ENCODE results near the gene SLC35E2B.
"Not testable (repeated sequence)": the region's sequence is repeated elsewhere in the genome, so short reads cannot be mapped to it uniquely, and the experiment has no call there.

The SLC35E2B gene

DNA sequence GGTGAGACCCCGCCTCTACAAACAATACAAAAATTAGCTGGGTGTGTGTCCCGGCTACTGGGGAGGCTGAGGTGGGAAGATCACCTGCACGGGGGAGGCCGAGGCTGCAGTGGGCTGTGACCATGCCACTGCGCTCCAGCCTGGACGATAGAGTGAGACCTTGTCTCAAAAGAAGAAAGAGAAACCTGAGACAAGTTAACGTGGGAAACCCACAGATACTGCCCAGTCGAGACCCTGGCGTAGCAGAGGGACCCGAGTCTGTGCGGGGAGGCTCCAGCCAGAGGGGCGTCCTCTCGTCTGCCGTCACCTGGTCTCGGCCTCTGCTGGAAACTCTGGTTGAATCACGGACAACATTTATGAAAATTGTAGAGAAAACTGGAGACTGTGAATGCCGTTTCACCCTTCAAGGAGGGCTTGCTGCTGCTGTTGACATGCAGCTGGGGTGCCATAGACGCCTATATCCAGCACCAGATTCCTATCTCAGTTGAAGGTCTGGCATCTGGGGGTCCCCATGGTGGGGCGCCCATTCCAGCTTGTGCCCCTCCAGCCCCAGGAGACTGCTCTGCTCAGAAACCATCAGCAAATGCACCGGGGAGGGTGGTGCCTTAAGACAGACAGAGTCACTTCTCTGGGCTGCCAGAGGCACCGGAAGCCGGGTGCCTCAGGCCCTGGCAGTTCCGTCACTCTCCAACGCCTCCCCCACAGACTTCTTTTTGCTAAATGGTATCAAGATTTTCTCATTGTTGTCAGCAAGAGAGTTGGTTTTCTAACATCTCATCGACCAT lies 20.2 kb downstream of the SLC35E2B start:
- no peak for DNase-seq

DNA sequence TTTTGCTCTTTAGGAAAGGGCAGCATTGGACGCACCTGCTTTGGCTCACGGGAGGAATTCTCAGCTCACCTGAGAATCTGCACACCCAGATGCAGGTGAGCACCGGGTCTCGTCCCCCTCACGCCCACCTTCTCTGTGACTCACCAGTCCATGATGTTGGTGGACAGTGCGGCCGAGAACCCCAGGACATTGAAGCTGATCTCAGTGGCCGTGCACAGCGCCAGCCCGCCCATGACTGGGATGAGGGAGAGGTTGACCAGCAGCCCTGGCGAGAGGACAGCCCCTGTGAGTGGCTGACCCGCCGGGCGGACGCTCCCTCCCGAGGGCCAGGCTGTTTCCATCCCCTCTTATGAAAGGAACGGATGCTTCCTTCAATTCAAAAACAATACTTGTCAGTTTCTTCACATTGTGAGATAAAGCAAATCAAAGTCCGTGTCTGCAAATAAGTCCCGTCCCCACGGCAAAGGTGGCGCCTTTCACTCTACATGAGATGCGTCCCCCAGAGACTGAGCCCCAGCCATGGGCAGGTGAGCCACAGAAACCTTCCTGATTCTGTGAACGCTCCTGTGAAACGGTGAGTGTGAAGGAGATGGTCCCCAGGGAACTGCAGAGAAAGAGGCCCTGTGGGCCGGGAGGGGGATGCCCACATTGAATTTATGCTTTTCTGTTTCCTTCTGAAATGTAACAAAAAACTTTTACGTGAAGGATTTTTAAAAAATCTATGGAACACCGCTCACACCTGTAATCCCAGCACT lies 21.1 kb downstream of the SLC35E2B start:
- DNase-seq, result no peak

DNA sequence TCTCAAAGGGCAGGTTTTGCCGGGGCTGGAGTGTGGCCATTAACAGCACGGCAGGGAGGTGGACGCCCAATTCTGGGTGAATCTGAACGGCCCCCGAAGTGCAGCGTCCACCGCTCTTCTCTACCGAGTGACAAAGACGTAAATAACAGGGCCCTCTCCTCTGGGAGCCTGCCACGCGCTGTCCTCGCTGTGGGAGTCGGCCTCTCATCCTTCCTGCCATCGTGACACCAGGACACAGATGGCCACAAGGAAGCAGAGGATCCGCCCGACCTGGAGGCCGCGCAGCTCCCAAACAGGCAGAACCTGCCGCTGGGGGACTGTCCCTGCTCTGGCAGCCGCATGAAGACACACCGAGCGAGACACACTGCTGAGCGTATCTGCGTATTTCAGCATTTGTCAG lies 21.7 kb downstream of the SLC35E2B start:
- no peak for DNase-seq

DNA sequence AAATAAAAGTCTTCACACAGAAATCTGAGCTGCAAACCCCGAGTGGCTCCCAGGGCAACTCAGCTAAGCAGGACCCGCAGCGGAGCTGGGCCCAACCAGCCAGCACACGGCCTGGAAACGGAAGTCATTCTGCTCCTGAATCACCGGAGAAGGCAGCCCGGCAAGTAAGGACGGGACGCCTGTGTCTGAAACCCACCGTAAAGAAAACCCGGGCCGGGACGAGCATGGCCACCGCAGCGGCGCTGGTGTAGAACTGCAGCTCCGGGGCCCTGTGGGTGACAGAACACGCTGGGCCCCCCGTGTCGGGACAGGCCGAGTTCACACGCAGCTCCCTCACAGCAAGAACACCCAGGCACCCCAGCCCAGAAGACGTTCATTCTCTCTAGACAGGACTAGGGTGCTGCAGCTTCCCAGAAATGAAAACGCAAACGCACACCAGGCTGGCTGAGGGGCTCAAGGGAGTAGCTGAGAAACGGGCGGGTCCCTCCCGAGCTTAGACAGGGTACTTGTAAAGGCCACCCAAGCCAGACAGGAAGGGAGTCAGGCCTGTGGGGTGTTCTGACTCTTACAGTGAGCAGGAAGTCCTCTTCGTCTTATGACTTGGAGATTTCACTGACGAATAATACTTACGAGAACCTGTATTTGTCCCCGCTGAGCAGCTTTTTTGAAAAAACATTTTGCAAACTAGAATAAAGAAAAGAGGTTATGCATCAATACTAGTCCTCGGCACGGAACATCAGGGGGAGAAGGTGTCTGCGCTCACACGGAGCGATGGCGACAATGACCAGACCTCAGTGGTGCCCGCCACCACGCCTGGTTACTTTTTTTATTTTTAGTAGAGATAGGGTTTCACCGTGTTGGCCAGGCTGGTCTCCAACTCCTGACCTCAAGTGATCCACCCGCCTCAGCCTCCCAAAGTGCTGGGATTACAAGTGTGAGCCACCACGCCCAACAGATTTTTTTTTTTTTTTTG lies 22.8 kb downstream of the SLC35E2B start:
- no peak for DNase-seq

DNA sequence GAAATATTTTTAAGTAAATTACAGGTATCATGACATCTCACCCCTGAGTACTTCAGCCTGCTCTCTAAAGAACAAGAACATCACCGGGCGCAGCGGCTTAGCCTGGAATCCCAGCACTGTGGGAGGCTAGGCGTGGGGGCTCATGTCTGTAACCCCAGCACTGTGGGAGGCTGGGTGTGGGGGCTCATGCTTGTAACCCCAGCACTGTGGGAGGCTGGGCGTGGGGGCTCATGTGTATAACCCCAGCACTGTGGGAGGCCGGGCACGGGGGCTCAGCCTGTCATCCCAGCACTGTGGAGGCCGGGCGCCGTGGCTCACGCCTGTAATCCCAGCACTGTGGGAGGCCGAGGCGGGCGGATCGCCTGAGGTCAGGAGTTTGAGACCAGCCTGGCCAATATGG lies 26.1 kb downstream of the SLC35E2B start:
- DNase-seq, result no peak

DNA sequence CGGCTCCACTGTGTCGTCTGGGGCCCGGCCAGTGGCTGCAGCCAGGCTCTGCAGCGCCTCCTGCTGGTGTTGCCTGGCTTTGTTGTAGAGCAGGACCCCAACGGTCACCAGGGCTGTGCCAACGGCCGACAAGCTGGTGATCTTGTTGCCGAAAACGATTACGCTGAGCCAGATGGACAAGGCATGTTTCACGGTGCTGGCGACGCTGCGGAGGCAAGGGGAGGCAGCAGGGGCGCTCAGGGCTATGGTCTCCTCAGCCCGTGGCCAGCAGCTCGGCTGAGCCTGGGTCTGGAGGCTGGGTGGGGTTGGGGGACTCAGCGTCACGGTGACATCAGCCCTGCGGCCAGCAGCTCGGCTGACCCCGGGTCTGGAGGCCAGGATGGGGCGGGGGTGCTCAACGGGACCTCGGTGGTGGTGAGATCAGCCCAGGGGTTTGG lies 26.8 kb downstream of the SLC35E2B start:
- peak; percentile 27 for DNase-seq

DNA sequence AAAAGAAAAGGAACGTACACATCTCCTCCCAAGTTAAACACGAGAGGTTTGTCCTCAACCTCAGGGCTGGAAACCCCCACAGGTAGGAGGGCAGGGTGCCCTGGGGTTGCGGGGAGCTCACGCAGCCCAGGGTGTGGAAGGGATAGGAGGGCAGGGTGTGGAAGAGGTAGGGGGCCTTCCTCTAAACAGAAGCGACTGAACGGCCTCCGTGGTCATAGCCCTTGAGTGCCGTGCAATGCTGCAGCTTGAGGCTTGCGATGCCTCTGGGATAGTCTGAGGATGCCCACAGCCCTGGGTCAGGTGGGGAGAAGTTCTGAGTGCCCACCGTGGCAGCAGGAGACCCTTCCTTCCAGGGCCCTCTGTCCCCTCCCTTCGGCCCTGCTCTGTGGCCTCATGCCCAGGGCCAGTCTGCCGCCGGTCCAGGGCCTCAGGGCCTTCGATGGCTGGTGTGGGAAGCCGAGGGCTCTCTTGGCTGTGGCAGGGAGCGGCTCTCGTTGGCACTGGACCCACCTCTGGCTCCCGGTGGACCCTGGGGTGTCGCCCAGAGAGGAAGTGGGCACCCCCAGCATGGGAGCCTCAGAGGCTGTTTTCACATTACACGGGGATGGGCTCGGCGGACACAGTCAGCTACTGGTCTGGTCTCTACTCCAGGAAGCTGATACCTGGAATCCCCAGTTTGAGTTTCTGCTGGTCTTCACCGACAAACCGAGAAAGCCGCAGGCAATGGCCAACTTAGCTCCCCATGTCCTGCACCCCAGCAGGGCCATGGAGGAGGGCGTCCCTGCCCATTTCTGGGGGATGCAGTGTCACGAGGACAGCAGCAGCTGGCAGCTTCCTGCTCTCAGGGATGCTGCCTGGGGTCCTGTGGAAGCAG lies 27.4 kb downstream of the SLC35E2B start:
- no peak for DNase-seq

DNA sequence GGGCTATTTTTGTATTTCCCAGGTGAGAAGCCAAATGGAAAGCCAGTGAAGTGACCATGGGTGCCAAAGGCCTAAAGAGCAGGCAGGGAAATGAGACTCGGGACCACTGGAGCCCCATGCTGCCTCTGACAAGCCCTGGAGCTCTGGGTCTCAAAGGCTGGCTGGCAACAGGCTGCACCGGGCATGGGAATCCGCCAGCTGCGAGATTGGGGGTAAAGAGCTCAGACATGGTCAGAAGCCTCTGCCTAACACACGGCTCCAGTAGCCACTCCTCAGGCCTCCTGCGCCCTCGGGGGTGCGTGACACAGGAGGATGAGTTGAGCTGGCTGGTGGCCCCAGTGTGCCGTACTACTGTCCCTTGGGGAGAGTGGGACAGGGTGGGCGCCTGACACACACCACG lies 28.3 kb downstream of the SLC35E2B start:
- DNase-seq, result not testable (repeated sequence)

DNA sequence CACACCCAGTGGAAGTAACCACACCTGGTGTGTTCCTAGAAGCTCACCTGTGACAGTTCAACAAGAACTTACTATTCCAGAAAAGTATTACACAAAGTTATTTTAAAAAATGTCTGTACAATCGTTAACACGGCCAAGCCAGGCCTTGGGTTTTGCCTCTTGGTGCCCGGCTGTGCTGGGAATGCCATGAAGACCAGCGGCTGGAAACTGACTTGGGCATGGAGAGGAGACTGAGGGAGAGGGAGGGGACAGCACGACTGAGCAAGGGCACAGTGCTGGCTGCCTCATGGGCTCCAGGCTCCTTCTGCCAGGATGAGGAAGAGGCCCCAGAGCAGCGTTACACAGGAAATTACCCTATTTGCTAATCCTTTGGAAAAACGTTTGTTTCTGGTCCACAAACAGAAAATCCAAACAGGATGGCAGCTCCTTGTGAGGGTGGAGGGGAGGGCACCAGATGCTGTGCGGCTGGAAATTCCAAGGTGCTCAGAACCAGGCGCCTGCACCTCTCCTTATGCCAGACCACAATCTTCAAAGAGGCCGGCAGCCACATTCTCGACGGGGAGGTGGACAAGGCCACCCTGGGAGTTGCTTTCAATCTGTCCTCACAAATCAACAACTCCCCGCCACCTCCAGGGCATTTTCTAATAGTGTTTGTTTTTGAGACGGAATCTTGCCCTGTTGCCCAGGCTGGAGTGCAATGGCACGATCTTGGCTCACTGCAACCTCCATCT lies 29.6 kb downstream of the SLC35E2B start:
- DNase-seq, result not testable (repeated sequence)

DNA sequence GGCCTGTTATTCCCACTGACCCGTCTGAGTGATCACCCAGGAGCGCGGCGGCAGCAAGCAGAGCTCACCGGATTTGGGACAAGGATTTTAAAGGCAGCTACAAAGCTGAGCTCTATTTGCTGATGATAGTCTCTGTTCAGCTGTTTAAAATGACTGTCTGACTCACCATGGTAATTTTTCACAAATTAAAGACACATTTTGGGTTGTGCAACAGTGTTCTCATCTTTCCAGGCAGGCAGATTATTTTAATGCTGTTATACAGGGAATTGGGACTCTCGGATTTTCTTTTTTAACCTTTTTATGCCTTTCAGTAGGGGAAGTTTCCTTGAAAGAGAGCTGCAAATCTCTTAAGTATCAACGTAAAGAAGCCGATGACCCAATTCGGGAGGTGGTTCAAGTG lies 30.2 kb downstream of the SLC35E2B start:
- DNase-seq, result not testable (repeated sequence)

DNA sequence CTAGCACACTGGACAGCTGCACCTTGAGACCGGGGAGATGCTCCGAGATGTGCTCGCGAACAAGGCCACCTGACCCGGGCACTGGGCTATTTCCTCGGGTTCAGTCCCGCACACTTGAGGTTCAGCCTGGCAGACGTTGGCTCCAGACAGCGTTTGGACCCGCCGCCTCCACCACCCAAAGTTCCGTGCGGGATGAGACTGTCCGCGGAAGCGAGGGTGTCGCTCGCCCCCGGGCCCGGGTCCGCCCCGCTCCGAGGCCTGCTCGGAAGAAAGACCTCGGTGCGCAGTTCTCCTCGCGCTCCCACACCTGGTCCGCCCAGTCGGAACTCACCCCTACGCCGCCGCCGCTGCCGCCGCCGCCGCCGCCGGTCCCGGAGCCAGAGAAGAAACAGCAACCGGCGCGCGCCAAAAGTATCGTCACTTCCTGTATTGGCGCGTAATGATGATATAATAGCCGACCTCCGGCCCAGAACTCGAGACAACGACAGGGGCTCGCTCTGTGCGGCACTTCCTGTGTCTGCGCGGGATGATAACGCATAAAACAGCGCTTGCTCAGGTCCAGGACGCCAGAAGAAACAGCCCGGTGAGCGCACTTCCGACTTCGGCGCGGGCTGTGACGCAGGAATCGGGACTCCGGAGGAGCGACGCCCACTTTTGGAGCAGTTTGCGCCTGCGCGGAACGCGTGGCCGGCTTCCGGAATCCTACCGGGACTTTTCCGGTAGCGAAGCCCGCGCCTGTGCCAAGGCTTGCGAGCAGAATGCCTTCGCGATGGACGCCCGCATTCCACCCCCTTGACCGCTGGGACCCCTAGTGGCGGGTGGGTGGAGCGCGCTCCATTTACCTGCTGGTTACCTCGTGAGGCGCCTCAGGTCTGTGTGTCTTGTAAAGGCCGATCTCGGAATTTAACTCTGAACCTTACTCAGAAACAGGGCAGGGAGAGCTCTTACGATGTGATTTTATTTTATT lies 33.7 kb downstream of the SLC35E2B start, which contains the start of gene CDK11B:
CDK11B (minus strand) TSS at position 422 of the 967 bp plus-strand sequence. CDS start 1,519 bp downstream, outside the sequence.
- peak; percentile 93 for DNase-seq

DNA sequence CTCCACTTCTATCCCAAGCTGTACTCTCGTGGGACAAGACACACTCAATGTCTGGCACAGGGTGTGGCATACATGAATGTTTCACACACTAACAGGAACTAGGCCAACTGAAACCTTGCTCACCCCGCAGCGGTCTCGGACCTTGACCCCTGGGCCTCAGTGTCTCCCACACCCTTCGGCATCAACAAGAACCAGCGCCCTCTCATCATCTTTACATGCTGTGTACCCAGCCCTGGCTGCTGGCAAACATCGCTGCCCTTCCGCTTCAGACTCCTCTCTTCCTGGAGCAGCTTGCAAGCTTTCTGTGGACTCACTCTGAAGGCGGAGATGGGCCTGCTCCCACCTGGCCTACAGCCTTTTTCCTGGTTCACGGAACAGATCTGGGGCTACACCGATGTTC lies 44.3 kb downstream of the SLC35E2B start:
- not testable (repeated sequence) for DNase-seq

DNA sequence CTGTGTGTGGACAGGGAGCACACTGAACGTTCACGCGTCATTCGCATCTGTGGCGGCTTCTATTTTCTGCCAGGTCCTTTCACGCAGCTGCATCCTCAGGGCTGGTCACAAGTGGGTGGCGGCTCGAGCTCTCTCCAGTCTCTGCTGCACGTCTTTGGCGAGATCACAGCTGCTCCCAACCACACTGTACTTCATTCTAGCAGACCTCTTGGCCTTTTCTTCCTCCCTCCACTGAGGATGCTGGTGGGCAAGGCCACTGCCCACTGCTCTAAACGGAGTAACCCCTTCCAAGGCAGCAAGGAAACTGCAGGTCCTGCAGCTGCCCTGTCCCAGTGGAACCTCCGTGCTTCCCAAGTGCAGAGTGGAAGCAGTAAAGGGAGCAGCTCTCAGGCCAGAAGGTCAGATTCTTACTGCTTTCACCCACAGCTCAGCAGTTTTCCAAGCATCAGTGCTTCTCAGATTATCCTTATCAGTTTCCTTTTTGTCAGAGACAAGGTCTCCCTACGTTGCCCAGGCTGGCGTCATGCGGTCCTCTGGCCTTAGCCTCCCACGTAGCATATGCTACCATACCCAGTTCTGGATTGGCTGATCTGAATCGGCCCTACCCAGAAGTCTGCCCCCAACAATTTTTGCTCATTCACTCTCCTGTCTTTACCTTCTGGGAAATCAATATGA lies 44.9 kb downstream of the SLC35E2B start:
- DNase-seq, result not testable (repeated sequence)

DNA sequence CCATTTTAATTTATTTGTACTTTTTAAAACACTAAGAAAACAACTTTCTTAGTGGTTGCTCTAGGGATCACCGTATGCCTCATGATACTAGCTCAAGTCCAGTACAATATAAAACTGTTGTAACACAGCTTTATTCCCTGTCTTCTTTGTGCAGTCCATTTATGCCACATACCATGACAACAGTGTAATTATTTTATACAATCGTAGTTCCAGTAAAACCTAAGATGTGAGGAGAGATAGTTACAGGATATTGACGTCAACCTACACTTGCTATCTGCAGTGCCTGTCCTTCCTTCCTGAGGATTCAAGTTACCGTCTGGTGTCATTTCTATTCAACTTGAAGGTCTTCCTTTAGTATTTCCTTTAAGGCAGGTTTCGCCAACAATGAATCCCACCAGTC lies 46.3 kb downstream of the SLC35E2B start:
- DNase-seq, result not testable (repeated sequence)

DNA sequence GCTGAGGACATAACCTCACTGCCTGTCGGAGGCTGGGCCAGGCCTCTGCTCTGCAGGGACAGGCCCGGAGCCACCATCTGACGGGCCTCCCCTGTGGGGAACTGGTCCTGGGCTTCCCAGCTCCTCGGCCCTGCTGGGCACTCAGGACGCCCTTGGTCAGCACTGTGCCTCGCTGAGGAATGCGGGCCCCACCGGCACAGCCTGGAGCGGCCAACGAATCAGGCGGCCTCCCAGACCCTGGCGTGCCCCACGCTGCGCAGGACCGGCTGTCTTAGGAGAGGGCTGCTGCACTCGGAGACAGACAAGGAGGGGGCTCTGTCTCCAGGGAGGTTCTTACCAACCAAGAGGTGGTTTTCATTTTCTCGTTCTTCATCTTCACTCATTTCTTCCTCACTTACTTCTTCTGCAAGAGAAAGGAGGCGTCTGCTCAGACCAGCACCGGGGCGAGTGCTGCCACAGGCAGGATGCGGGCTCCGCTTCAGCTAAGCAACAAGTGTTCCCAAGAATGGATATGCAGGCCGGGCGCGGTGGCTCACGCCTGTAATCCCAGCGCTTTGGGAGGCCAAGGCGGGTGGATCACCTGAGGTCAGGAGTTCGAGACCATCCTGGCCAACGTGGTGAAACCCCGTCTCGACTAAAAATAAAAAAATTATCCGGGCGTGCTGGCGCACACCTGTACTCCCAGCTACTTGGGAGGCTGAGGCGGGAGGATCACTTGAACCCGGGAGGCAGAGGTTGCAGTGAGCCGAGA lies 51.7 kb downstream of the SLC35E2B start:
- DNase-seq, result not testable (repeated sequence)

DNA sequence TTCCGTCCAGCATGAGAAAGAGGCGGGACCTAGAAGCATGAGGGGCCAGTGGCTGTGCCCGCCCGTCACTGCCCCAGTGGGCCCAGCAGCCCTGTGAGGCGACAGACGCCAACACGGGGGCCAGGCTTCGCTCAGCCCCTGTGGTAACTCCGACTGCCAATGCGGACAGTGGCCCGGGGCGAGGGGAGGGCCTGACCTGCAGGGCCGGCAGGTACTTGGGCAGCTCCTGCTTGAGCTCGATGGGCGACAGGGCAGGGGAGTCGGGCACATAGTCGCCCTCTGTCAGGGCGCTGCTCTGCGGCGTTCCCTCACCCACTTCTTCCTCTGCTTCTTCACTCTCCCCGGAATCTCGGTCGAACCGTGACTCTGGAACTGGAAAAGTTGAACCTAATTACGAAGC lies 52.5 kb downstream of the SLC35E2B start:
- DNase-seq, result not testable (repeated sequence)

DNA sequence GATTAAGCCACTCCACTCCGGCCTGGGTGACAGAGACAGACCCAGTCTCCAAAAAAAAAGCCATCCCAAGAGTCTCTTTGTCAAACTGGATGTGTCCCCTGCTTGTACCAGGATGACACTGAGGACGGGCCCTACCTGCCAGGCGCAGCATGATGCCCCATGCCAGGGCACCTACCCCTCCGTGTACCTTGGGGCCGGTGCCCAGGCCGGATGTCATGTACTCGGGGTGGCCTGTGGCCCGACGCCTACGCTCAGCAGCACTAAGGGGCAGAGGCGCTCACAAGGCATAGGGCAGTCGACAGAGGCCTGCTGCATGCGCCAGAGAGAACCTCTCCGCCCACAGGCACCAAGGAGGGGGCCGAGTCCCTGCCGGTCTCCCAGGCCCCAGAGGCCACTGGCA lies 53.2 kb downstream of the SLC35E2B start:
- DNase-seq, result not testable (repeated sequence)

DNA sequence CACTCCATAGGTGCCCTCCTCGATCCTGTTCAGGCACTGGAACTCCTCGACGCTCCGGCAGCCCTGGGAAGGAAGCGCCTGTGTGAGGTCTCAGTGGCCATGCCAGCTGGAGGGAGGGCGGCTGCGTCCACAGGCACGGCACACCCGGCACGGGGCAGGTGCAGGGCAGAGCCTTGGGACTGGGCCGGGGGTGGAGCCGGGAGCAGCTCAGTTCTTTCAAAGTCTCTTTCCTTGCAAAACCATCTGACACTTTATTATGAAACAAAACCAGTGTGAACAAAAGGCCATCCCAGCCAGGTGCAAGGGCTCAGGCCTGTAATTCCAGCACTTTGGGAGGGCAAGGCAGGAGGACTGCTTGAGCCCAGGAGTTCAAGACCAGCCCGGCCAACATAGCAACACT lies 54.1 kb downstream of the SLC35E2B start:
- not testable (repeated sequence) for DNase-seq

Data from T-helper 9 cell (primary cell).